ENCODE measurements around the gene TPX2. TPM values are rescaled to one million over a fixed set of nuclear protein-coding genes. Genes with fewer than 3 reads are reported as not detected.
A peak's percentile ranks its signal among the peaks of the same experiment; 100 is the strongest.

The TPX2 gene
- total RNA-seq, 1 donor: 18.5 TPM

DNA sequence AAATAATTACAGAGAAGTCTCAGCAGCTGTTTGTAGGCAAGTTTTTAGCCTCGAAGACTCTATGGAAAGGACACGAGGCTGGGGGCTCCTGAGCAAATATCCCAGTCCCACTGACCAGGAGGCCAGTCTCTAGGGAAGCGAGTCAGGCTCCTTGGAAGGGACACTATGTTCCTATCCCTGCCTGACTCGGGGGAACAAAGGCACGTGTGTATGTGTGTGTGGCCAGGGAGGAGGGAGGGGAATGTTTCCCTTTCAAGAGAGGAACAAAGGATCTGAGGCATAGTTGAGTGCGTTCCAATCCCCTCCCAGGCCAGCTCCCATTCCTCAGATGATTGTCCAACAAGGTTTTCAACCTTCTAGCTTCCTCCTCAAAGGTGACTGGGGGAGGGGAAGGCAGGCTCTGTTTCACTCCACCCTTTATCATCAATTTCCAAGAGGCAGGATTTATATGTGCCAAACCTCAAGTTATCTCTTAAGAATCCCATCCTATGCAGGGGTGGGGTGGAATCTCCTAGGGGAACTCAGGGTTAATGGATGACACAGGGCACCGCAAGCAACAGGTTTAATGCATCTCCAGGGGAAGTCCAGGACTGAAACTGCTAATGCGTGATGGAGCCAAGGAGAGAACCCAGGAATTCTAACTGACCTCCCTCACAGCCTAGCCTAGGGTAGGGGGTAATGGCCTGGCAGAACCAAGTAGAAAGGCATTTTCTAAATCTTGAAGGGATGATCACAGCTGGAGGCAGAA is 26.4 kb upstream of the TPX2 start:
- Histone ChIP-seq H3K36me3 (ENCODE audit: insufficient read depth, low read length) (peaks cover 40% of the 10 kb centered on the region), H3K27ac (ENCODE audit: low read depth, low read length) (peak overlapping the region; percentile 95), H3K27me3 (ENCODE audit: insufficient read depth, low read length) (no peaks in the 10 kb centered on the region), H3K4me1 (ENCODE audit: insufficient read depth, low read length) (peaks cover 51% of the 10 kb centered on the region), H3K4me3 (ENCODE audit: insufficient read depth, low read length) (peak overlapping the region; percentile 56), H4K20me1 (ENCODE audit: insufficient read depth, low read length) (no peaks in the 10 kb centered on the region), H3K4me2 (ENCODE audit: insufficient read depth, low read length) (peak overlapping the region; percentile 92), H3K79me2 (ENCODE audit: insufficient read depth, low read length) (peaks cover 91% of the 10 kb centered on the region), H2AFZ (ENCODE audit: low read length) (no peak overlapping the region), H3K9me3 (ENCODE audit: low read depth, low read length) (no peaks in the 10 kb centered on the region)
- TF ChIP-seq, protein P1, sequence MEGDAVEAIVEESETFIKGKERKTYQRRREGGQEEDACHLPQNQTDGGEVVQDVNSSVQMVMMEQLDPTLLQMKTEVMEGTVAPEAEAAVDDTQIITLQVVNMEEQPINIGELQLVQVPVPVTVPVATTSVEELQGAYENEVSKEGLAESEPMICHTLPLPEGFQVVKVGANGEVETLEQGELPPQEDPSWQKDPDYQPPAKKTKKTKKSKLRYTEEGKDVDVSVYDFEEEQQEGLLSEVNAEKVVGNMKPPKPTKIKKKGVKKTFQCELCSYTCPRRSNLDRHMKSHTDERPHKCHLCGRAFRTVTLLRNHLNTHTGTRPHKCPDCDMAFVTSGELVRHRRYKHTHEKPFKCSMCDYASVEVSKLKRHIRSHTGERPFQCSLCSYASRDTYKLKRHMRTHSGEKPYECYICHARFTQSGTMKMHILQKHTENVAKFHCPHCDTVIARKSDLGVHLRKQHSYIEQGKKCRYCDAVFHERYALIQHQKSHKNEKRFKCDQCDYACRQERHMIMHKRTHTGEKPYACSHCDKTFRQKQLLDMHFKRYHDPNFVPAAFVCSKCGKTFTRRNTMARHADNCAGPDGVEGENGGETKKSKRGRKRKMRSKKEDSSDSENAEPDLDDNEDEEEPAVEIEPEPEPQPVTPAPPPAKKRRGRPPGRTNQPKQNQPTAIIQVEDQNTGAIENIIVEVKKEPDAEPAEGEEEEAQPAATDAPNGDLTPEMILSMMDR (IDR thresholded peaks at IDR 0.05; ENCODE audit: extremely low read depth, low read depth, low read length): no peak
- peak; percentile 80 for DNase-seq (ENCODE audit: insufficient read length, low spot score, missing footprints)

DNA sequence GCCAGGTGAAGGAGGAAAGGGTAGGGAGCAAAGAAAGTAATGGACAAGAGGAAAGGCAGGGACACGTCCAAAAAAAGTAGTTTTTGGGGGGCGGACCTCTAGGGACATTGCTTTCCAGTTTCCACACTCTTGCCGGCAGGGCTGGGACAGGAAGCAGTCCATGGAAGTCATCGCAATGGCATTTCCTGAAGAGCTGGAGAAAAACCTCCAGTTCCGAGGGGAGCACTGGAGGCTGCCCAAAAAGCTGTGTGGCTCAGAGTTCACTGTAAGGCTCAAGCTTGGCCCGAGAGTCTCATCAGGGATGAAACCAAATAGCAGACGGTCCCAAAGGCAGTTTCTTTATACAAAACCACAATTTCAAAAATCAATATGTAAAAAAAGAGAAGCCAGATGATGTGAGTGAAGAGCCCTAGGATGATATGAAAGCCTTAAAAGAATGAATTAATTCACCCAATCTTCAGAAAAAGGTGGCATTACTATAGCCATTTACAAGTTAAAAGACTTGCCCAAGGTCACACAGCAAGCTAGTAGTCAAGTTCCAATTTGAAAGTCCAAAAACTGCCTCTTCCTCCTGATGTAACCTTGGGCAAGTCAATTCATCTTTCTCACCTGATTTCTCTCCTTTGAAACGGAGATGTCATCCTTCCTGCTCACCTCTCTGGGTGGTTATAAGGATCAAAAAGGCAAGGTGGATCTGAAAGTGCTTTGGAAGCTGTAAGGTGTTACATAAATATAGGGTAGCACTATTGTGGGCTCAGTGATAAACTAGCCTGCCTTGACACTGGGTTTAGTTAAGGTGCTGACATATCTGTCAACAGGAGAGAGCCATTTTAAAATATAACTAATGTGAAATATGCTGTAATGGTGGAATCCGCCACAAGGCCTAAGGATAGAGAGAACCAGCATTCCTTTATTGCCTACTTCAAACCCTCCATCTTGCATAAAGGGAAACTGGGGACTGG is 25.5 kb upstream of the TPX2 start:
- Histone ChIP-seq H3K79me2 (ENCODE audit: insufficient read depth, low read length) (peaks cover 89% of the 10 kb centered on the region), H3K9me3 (ENCODE audit: low read depth, low read length) (no peaks in the 10 kb centered on the region), H3K27ac (ENCODE audit: low read depth, low read length) (peak overlapping the region; percentile 95), H3K4me3 (ENCODE audit: insufficient read depth, low read length) (peak overlapping the region; percentile 56), H3K27me3 (ENCODE audit: insufficient read depth, low read length) (no peaks in the 10 kb centered on the region), H3K4me2 (ENCODE audit: insufficient read depth, low read length) (peak overlapping the region; percentile 92), H4K20me1 (ENCODE audit: insufficient read depth, low read length) (no peaks in the 10 kb centered on the region), H3K36me3 (ENCODE audit: insufficient read depth, low read length) (peaks cover 39% of the 10 kb centered on the region), H3K4me1 (ENCODE audit: insufficient read depth, low read length) (peaks cover 54% of the 10 kb centered on the region), H2AFZ (ENCODE audit: low read length) (no peak overlapping the region)
- TF ChIP-seq, protein P1 (IDR thresholded peaks at IDR 0.05; ENCODE audit: extremely low read depth, low read depth, low read length): no peak
- peak; percentile 93 for DNase-seq (ENCODE audit: insufficient read length, low spot score, missing footprints)

DNA sequence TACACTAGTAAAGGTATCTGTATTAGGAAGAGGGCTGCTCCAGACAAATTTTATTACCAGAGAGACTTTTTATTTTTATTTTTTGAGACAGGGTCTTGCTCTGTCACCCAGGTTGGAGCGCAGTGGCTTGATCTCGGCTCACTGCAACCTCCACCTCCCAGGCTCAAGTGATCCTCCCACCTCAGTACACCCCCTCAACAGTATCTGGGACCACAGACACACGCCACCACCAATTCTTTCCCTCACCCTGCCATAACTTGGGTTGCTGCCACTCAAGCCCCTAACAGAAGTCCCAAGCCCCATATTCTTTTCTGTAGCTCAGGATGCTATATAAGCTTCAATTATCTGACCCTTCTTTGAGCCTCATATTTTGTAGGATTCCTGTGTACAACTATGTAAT is 23.3 kb upstream of the TPX2 start:
- Histone ChIP-seq H3K79me2 (ENCODE audit: insufficient read depth, low read length) (peaks cover 91% of the 10 kb centered on the region), H3K4me1 (ENCODE audit: insufficient read depth, low read length) (peaks cover 75% of the 10 kb centered on the region), H3K36me3 (ENCODE audit: insufficient read depth, low read length) (peaks cover 48% of the 10 kb centered on the region), H2AFZ (ENCODE audit: low read length) (no peak overlapping the region), H4K20me1 (ENCODE audit: insufficient read depth, low read length) (peaks cover 6% of the 10 kb centered on the region), H3K27me3 (ENCODE audit: insufficient read depth, low read length) (no peaks in the 10 kb centered on the region), H3K4me2 (ENCODE audit: insufficient read depth, low read length) (peak overlapping the region; percentile 57), H3K27ac (ENCODE audit: low read depth, low read length) (no peak overlapping the region), H3K9me3 (ENCODE audit: low read depth, low read length) (no peaks in the 10 kb centered on the region), H3K4me3 (ENCODE audit: insufficient read depth, low read length) (no peak overlapping the region)
- TF ChIP-seq, protein P1 (IDR thresholded peaks at IDR 0.05; ENCODE audit: extremely low read depth, low read depth, low read length): no peak
- DNase-seq (ENCODE audit: insufficient read length, low spot score, missing footprints): no peak

DNA sequence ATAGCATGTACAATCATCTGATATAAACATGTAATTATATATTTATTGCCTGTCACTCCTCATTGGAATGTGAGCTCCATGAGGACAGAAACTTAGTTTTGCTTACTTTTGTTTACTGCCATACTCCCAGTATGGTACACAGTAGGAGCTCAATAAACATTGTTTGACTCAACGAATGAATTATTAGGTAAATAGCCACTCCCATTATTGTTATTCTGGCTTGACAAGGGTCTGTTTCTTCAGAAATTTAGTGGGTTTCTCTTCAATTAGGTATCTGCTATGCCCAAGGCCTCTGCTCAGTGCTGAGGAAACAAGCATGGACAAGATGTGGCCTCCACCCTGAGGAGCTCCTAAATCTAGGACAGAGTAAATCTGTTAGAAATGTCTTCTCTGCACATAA is 22.7 kb upstream of the TPX2 start:
- Histone ChIP-seq H3K4me3 (ENCODE audit: insufficient read depth, low read length) (no peak overlapping the region), H3K27me3 (ENCODE audit: insufficient read depth, low read length) (no peaks in the 10 kb centered on the region), H3K9me3 (ENCODE audit: low read depth, low read length) (no peaks in the 10 kb centered on the region), H3K4me2 (ENCODE audit: insufficient read depth, low read length) (peak overlapping the region; percentile 57), H3K36me3 (ENCODE audit: insufficient read depth, low read length) (peaks cover 44% of the 10 kb centered on the region), H4K20me1 (ENCODE audit: insufficient read depth, low read length) (peaks cover 6% of the 10 kb centered on the region), H3K79me2 (ENCODE audit: insufficient read depth, low read length) (peaks cover 91% of the 10 kb centered on the region), H2AFZ (ENCODE audit: low read length) (no peak overlapping the region), H3K4me1 (ENCODE audit: insufficient read depth, low read length) (peaks cover 77% of the 10 kb centered on the region), H3K27ac (ENCODE audit: low read depth, low read length) (peak overlapping the region; percentile 40)
- TF ChIP-seq, protein P1 (IDR thresholded peaks at IDR 0.05; ENCODE audit: extremely low read depth, low read depth, low read length): no peak
- no peak for DNase-seq (ENCODE audit: insufficient read length, low spot score, missing footprints)
